Uterus (tissue), 4 donors: ENCODE data around the gene TULP3. TPM values are rescaled to one million over a fixed set of nuclear protein-coding genes. Genes with fewer than 3 reads are reported as not detected.

Experiments
- DNase-seq, 2 donors: peaks; one replicate each; pipeline ENCODE4 v3.0.0-alpha.2; 2019 to 2020
- H3K27ac ChIP-seq, 2 donors: fragments of 200-600 bp; sonication (generic); 1 replicate in 1 of 2; 2 replicates in 1 of 2; pipeline ENCODE4 v1.5.1; 2016 to 2018
- H3K27me3 ChIP-seq, 2 donors: fragments of 200-600 bp; sonication (generic); one replicate each; pipeline ENCODE4 v1.5.1; 2018 to 2019; ENCODE audit warnings: control low read depth in 1 of 2
- H3K36me3 ChIP-seq, 2 donors: fragments of 200-600 bp; sonication (generic); one replicate each; pipeline ENCODE4 v1.5.1; 2019; ENCODE audit warnings: control low read depth in 1 of 2
- H3K4me1 ChIP-seq, 2 donors: fragments of 200-600 bp; sonication (generic); one replicate each; pipeline ENCODE4 v1.5.1; 2018 to 2019; ENCODE audit warnings: control low read depth in 1 of 2
- H3K4me3 ChIP-seq, 2 donors: fragments of 200-600 bp; sonication (generic); 1 replicate in 1 of 2; 2 replicates in 1 of 2; pipeline ENCODE4 v1.5.1; 2018 to 2019; ENCODE audit warnings: mild to moderate bottlenecking in 1 of 2
- H3K9me3 ChIP-seq, 2 donors: fragments of 200-600 bp; sonication (generic); one replicate each; pipeline ENCODE4 v1.5.1; 2019; ENCODE audit warnings: control low read depth in 1 of 2
- CTCF ChIP-seq, 4 experiments: fragments of 200-600 bp in 2 of 4; fragments of 450-650 bp in 2 of 4; sonication (generic) in 2 of 4; IDR thresholded peaks; one replicate each; pipeline ENCODE4 v1.5.1; 2016 to 2019; ENCODE audit warnings: antibody characterized with exemption in 4 of 4, mild to moderate bottlenecking in 2 of 4, moderate library complexity in 1 of 4
- POLR2A ChIP-seq, 2 donors: fragments of 450-650 bp; IDR thresholded peaks; one replicate each; pipeline ENCODE4 v1.6.1; 2016; ENCODE audit warnings: antibody characterized with exemption in 2 of 2, mild to moderate bottlenecking in 1 of 2, moderate library complexity in 1 of 2
- intact Hi-C: fragments of 100-400 bp; cut with DNase I; formaldehyde crosslinking; loops from one replicate; pipeline ENCODE4 v1.15.1; 2023; ENCODE audit warnings: low total_unique reads
- total RNA-seq, 4 donors: library from RNA; depleted of rRNA in 3 of 4; stranded (reverse); fragments of >200 nt in 3 of 4; gene quantifications; one replicate each; pipeline versions ENCODE4 v1.1.0 to v1.2.4, GENCODE V29; 2014 to 2023
- donor health status: DM: yes; HTN: yes; CAD: no.

Gene TULP3
- total RNA-seq, 4 donors from 2014 or later, result 7.2 to 38.7 (median 29.4) TPM

DNA sequence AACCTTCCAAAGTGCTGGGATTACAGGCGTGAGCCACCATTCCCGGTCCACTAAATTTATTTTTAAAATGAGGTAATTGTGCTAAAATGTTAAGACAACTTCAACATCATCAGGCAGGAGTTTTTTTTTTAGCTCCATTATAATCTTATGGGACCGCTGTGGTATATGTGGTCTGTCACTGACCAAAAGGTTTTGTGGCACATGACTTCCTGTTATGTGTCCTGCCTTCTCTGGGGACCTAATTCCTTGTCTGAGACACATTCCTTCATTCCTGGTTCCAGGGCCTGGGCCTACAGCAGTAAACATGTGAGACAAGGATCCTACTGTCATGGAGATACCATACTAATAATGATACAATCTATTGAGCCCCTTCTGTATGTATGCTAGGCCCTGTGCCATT is 38.8 kb upstream of the TULP3 start:
- Histone ChIP-seq H3K36me3 (no peaks in the 10 kb centered on the region), H3K27me3 (no peaks in the 10 kb centered on the region), H3K9me3 (no peaks in the 10 kb centered on the region), H3K4me3 (no peak overlapping the region), H3K27ac (no peak overlapping the region), H3K4me1 (no peaks in the 10 kb centered on the region)
- DNase-seq, result no peak
- no peak for TF ChIP-seq POLR2A (IDR thresholded peaks at IDR 0.05)
- TF ChIP-seq CTCF (IDR thresholded peaks at IDR 0.05), result no peak
- intact Hi-C loops, result no loop called here

GRCh38 chr12:2853626-2854025 is 37.1 kb upstream of the TULP3 start:
- H3K4me3 ChIP-seq, result no peak overlapping the region
- H3K27ac ChIP-seq, result no peak overlapping the region
- H3K9me3 ChIP-seq, result no peaks in the 10 kb centered on the region
- no peaks in the 10 kb centered on the region for H3K4me1 ChIP-seq
- H3K36me3 ChIP-seq, result no peaks in the 10 kb centered on the region
- DNase-seq, result peak; percentile 85 to 87
- TF ChIP-seq CTCF (IDR thresholded peaks at IDR 0.05), result peak; percentile 72 to 81 (median 79)
- no peak for TF ChIP-seq POLR2A (IDR thresholded peaks at IDR 0.05)
- intact Hi-C loops, result no loop called here
- H3K27me3 ChIP-seq, result no peaks in the 10 kb centered on the region

GRCh38 chr12:2854669-2855453 is 35.8 kb upstream of the TULP3 start:
- H3K9me3 ChIP-seq, result no peaks in the 10 kb centered on the region
- H3K4me1 ChIP-seq, result no peaks in the 10 kb centered on the region
- TF ChIP-seq POLR2A (IDR thresholded peaks at IDR 0.05) (no peak), CTCF (IDR thresholded peaks at IDR 0.05) (no peak)
- H3K27me3 ChIP-seq, result no peaks in the 10 kb centered on the region
- no peaks in the 10 kb centered on the region for H3K36me3 ChIP-seq
- DNase-seq, result no peak
- no peak overlapping the region for H3K4me3 ChIP-seq
- H3K27ac ChIP-seq, result no peak overlapping the region
- intact Hi-C loops, result loop anchor here (5.0 kb wide), 1 partner anchor 177 kb away; no protein-coding TSS in a partner anchor

- intact Hi-C loops, result loop anchor here (5.0 kb wide), 1 partner anchor 177 kb away; no protein-coding TSS in a partner anchor
- Histone ChIP-seq H3K9me3 (no peaks in the 10 kb centered on the region), H3K27me3 (no peaks in the 10 kb centered on the region), H3K4me3 (no peak overlapping the region), H3K36me3 (no peaks in the 10 kb centered on the region), H3K4me1 (no peaks in the 10 kb centered on the region), H3K27ac (no peak overlapping the region)
- no peak for DNase-seq
- TF ChIP-seq POLR2A (IDR thresholded peaks at IDR 0.05) (no peak), CTCF (IDR thresholded peaks at IDR 0.05) (no peak)
Measured at GRCh38 chr12:2855546-2855945, 35.1 kb upstream of the TULP3 start.

DNA sequence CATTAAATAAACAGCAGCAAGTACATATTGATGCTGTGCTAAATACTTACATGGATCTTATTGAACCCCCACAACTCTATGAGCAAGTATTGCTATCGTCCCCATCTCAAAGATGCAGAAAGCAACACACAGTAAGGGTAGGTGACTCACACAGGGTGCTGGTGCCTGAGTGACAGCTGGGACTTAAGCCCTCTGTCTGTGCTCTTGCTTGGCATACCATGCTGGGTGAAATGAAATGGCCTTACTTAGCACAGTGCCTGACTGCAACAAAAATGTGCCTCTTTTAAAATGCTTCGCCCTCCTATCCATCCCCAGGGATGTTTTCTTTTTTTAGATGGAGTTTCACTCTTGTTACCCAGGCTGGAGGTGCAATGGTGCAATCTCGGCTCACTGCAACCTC is 34.6 kb upstream of the TULP3 start:
- intact Hi-C loops, result loop anchor here (5.0 kb wide), 1 partner anchor 176 kb away; no protein-coding TSS in a partner anchor
- Histone ChIP-seq H3K27me3 (no peaks in the 10 kb centered on the region), H3K27ac (no peak overlapping the region), H3K4me3 (no peak overlapping the region), H3K36me3 (no peaks in the 10 kb centered on the region), H3K4me1 (no peaks in the 10 kb centered on the region), H3K9me3 (no peaks in the 10 kb centered on the region)
- TF ChIP-seq CTCF (IDR thresholded peaks at IDR 0.05) (no peak), POLR2A (IDR thresholded peaks at IDR 0.05) (no peak)
- DNase-seq, result no peak
